RWPE1 (cell line): ENCODE measurements around the gene DOCK8.
"Not testable (repeated sequence)": the region's sequence is repeated elsewhere in the genome, so short reads cannot be mapped to it uniquely, and the experiment has no call there.

ENCODE experiments used
- CTCF ChIA-PET: fragments of 350-600 bp; sonication (Branson Sonifier 250); formaldehyde crosslinking; extraction: SDS; loops from one replicate; lab custom pipeline; 2021; lab: Yijun Ruan, JAX
- POLR2A ChIA-PET: fragments of 400-600 bp; formaldehyde crosslinking; extraction: SDS; loops from one replicate; lab custom pipeline; 2020; ENCODE audit warnings: antibody characterized with exemption; ENCODE audit not compliant: low non-redundant PET; lab: Yijun Ruan, JAX
- DNase-seq: peaks from one replicate; pipeline ENCODE4 v3.0.0; 2012; ENCODE audit warnings: low spot score
- H3K27ac ChIP-seq: fragments of 450-650 bp; 2 replicates; pipeline ENCODE4 v1.5.1; 2017
- TF ChIP-seq, protein P1 (sequence below): fragments of 450-650 bp; conservative IDR thresholded peaks from 2 replicates; pipeline ENCODE4 v1.5.1; 2017; ENCODE audit warnings: low read depth, mild to moderate bottlenecking

The DOCK8 gene

GRCh38 chr9:214648-215493, at the start of gene DOCK8:
TSS of gene DOCK8 (plus strand) at chr9:214865. CDS start at chr9:214977, 112 bp downstream.
- TF ChIP-seq, protein P1, sequence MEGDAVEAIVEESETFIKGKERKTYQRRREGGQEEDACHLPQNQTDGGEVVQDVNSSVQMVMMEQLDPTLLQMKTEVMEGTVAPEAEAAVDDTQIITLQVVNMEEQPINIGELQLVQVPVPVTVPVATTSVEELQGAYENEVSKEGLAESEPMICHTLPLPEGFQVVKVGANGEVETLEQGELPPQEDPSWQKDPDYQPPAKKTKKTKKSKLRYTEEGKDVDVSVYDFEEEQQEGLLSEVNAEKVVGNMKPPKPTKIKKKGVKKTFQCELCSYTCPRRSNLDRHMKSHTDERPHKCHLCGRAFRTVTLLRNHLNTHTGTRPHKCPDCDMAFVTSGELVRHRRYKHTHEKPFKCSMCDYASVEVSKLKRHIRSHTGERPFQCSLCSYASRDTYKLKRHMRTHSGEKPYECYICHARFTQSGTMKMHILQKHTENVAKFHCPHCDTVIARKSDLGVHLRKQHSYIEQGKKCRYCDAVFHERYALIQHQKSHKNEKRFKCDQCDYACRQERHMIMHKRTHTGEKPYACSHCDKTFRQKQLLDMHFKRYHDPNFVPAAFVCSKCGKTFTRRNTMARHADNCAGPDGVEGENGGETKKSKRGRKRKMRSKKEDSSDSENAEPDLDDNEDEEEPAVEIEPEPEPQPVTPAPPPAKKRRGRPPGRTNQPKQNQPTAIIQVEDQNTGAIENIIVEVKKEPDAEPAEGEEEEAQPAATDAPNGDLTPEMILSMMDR, result no peak
- ChIA-PET CTCF (interaction anchor here (0.6 kb wide), 1 partner anchor 133 kb away, joined by 4 read pairs; no protein-coding TSS in a partner anchor), POLR2A (no interaction called here)
- H3K27ac ChIP-seq, result no peak within 1 kb of the TSS
- peak; percentile 7 for DNase-seq

DNA sequence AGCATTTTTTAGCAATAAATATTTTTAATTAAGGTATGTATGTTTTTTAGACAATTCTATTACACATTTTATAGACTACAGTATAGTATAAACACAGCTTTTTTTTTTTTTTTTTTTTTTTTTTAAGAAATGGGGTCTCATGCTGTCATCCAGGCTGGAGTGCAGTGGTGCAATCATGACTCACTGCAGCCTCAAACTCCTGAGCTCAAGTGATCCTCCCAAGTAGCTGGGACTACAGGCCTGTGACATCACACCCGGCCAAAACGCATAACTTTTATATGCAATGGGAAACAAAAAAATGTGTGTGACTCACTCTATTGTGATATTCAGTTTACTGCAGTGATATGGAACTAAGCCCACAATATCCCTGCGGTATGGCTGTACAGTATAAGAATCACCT, 44.9 kb upstream of the DOCK8 start:
- POLR2A ChIA-PET, H3K27ac ChIP-seq, DNase-seq, CTCF ChIA-PET: not testable (repeated sequence)

DNA sequence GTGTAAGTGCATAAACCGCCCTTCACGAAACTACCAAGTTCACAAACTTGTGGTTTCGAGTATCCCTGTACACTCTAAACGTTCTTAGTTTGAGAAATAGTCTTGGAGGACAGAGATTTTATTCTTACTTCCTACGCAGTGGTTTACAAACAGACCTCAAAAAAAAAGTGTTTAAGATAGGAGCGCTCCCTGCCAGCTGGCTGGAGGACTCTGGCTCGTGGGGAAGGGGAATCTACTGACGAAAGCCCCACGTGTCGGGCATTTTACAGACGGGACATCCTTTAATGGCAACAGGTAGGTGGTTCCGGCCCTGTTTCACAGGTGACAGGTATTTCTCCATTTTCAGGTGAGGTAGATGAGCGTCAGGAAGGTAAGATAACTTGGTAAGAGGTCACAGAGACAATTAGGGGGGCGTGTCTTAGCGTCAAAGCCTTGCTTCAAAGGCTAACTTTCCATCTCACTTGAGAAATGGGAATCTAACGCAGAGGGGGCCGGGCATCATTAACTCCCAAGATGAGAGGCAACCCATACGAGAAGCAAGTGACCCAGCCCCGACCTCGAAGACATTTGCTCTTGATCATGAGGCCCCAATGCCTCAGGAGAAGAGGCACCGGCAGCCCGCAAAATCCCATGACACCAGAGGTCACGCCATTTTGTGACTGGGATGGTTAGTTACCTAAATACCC, 36.4 kb upstream of the DOCK8 start:
- H3K27ac ChIP-seq, CTCF ChIA-PET, DNase-seq, POLR2A ChIA-PET: not testable (repeated sequence)

DNA sequence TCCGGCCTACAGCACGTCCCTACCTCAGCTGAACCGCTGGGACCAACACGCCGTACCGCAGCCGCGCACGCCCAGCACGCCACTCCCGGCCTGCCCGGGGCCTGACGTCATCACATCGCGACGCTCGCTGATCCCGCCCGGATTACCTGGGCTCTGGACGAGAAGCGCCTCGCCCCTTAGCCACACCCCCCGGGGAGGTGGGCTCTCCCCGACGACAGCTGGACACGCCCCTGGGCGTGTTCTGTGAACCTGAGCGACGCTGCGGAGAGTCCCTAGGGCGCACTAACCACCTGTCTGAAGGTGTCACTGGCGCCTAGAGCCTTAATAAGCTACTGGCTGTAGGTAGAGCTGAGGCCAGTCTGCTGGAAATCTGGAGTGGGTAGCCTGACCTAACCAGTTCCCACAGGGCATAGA, 35.7 kb upstream of the DOCK8 start, which contains the start of gene ZNG1A:
TSS of gene ZNG1A (minus strand) at position 87 of the 414 bp plus-strand sequence. CDS start 87 bp downstream, outside the sequence.
- H3K27ac ChIP-seq, CTCF ChIA-PET, DNase-seq, POLR2A ChIA-PET: not testable (repeated sequence)

GRCh38 chr9:199601-200000, 15.1 kb upstream of the DOCK8 start:
- POLR2A ChIA-PET, CTCF ChIA-PET: not testable (repeated sequence)

DNA sequence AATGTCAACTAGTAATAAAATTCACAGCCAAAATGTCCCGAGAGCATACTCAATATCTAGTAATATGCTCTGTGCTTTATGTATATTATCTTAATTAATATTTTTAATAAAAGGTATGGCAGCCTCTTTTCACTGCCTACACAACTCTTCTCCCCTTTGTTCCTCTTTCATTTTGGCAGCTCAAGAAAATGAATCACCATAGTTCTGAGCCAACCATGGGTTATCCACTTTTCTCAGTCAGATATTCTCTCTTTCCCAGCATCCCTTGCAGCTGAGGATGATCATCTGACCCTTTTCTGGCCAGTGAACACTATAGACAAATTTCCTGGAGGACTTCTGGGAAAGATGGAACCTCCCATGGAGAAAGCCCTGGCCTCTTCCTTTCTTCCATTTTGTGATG, 8.2 kb upstream of the DOCK8 start:
- DNase-seq, result no peak

More at GRCh38 chr9:199601-200000, 15.1 kb upstream of the DOCK8 start:
- not testable (repeated sequence) for DNase-seq, H3K27ac ChIP-seq

DNA sequence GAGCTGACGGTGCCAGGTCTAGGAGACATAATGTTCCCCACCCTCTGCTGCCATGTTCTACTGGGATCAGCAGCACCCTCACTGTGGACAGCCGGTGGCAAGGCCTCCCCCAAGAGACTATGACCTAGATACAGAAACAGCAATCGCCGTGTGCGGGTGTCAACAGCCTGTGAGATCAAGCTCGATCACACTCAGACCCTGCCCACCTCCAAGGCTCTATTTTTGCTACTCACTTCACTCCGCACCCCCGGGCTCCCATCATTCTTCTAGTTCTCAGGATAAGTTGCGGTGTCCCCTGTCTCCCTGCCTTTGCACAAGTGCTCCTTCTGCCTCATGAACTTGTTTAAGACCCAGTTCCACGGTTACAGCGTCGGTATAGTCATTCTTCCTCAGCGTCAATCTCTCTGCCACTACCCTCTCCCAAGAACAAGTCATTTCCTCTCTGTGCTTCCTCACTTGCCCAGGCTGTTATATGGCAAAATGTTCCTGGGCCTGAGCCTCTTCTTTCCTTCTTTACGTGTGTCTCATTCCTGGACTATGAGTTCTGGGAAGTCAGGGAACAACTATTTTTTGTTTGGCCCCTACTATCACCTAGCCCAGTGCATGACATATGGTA, 5.4 kb upstream of the DOCK8 start:
- TF ChIP-seq, protein P1, result no peak
- no peak for DNase-seq
- CTCF ChIA-PET, result no interaction called here
- POLR2A ChIA-PET, result no interaction called here
- no peak overlapping the region for H3K27ac ChIP-seq

More for the DNA sequence above, 8.2 kb upstream of the DOCK8 start:
- no peak overlapping the region for H3K27ac ChIP-seq
- CTCF ChIA-PET, result no interaction called here
- TF ChIP-seq, protein P1, result no peak
- POLR2A ChIA-PET, result no interaction called here

DNA sequence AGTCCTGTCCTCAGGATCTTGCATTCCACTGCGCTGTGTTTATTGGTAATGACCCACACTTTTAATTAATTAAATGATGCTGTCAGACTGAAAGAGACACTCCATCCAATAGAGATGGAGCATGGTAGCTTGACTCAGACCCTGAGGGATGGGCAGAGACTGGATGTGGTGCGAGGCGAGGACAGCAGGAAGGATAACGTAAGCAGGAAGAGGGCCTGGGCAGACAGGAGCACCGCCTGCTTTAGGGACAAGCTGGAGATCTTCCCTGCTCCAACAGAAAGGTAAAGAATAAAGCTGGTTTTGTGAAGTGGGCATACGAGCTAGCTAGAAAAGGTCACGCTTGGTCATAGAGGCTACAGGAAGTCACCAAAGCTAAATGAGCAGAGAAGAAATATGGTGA, 3.6 kb upstream of the DOCK8 start:
- no peak for DNase-seq
- no peak overlapping the region for H3K27ac ChIP-seq
- CTCF ChIA-PET, result no interaction called here
- POLR2A ChIA-PET, result no interaction called here
- TF ChIP-seq, protein P1, result no peak
